Jurkat, Clone E6-1 (cell line): Measurements from ENCODE around the gene CDH23.

ENCODE experiments used
- DNase-seq: peaks from one replicate; pipeline ENCODE4 v3.0.0-alpha.2; 2011; ENCODE audit warnings: low read depth, low spot score
- H3K4me3 ChIP-seq: 2 replicates; pipeline ENCODE4 v1.5.1; 2011; ENCODE audit warnings: mild to moderate bottlenecking, low read length, control low read depth, moderate library complexity

The CDH23 gene

DNA sequence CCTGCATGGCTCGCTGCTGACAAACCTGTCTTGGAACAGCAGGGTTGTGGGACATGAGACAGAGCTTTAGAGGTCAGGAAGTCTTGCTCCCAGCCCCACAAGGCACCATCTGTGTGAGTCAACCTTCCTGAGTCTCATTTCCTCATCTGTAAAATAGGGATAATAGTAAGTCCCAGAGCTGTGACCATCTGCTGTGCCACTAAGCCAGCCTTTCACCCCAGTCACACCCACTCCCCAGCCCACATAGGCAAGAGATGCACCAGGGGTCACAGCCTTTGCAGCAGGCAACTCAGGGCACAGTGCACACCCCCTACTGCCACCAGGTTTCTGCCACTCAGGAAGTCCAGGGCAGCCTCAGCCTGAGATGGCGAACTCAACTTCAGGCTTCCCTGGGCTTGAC is 29.4 kb upstream of the CDH23 start:
- DNase-seq = no peak
- no peak overlapping the region for H3K4me3 ChIP-seq

GRCh38 chr10:71368176-71368575 is 28.5 kb upstream of the CDH23 start:
- DNase-seq = no peak

DNA sequence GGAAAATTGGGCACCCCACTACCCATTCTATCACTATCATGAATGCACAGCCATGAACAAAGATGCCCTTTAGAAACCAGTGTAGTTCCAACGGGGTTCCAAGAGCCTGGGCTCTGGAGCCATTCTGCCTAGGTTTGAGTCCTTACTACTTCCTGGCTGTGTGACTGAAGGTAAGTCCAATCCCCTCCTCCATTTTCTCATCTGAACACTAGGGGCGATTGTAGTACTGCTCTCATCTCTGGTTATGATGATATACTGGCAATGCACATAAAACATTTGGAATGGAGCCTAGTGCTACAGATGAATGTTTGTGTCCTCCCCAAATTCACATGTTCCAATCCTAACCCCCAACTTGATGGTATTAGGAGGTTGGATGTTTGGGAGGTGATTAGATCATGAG is 28.1 kb upstream of the CDH23 start:
- peak; percentile 59 for DNase-seq
- H3K4me3 ChIP-seq = no peak overlapping the region

More at GRCh38 chr10:71368176-71368575, 28.5 kb upstream of the CDH23 start:
- no peak overlapping the region for H3K4me3 ChIP-seq

- no peak overlapping the region for H3K4me3 ChIP-seq
- no peak for DNase-seq
Observed at GRCh38 chr10:71369602-71370001, 27.1 kb upstream of the CDH23 start.

DNA sequence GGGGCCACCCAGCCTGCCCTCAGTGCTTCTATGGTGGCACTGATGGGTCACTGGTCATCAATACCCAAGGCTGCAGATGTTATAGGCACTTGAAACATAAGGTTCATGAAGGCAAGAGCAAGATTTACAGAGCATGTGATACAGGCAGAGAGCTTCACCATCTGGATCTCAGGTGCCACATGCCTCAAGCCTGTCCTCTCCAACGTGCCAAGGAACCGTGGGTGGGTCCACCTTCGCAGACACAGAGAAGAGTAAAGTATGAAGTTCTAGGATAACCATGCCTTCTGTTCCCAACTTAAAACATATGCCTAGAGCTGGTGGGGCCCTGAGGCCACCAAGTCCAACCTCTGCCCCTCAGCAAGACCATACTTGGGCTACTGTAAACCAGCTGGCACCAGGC is 26.7 kb upstream of the CDH23 start:
- DNase-seq = no peak
- no peak overlapping the region for H3K4me3 ChIP-seq

DNA sequence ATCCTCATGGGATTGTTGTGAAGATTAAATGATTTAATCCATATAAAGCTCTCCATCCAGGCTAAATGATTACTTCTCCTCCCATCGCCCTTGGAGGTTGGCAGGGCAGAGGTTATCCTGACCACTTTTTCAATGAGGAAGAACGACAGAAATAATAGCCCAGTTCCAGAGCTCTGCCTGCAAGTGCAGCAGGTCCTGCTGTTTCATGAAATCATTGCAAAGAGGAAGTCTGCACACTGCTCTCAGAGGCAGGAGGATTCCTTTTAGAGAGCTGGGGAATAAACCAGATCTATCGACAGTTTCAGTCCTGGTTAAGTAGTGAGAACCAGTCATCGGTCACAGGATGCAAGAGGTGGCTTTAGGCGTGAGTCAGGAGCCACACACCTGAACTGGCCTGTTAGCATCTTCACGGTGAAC is 25.0 kb upstream of the CDH23 start:
- no peak overlapping the region for H3K4me3 ChIP-seq
- no peak for DNase-seq

GRCh38 chr10:71372882-71373495 is 23.7 kb upstream of the CDH23 start:
- H3K4me3 ChIP-seq = no peak overlapping the region
- no peak for DNase-seq

GRCh38 chr10:71374481-71375233 is 22.1 kb upstream of the CDH23 start:
- H3K4me3 ChIP-seq = no peak overlapping the region
- DNase-seq = no peak

DNA sequence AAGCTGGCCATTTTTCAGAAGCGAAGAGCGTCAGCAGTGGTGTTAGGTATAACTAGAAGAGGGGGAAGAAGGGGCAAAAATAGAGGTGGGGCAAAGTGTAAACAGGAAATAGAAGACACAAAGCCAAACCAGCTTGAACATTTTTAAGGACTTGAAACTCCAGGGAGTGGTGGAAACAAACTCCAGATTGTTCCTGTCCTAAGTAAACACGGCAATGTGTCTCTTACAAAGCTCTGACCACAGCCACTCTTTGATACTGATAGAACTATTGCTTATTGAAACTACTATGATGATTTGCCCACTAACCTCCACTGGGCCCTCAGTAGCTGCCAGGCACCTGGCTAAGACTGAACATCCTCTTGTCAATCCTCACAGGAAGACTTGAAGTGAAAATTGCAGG is 20.8 kb upstream of the CDH23 start:
- H3K4me3 ChIP-seq = no peak overlapping the region
- no peak for DNase-seq

- no peak for DNase-seq
- H3K4me3 ChIP-seq = no peak overlapping the region
Observed at GRCh38 chr10:71378336-71379117, 18.2 kb upstream of the CDH23 start.

- DNase-seq = no peak
- no peak overlapping the region for H3K4me3 ChIP-seq
Observed at GRCh38 chr10:71379118-71379766, 17.5 kb upstream of the CDH23 start.

DNA sequence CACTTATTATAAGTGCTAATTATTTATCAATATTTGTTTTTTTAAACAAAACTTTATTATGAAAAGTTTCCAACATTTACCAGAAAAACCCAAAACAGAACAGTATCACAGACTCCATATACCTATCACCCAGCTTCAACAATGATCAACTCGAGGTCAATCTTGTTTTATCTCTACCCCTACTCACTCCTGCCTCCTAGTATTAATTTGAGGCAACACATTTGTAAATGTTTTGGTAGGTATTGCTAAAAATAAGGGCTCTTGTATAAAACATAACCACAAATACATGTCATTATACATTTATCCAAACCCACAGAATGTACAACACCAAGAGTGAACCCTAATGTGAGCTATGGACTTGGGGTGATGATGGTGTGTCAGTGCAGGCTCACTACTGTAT is 15.9 kb upstream of the CDH23 start:
- no peak overlapping the region for H3K4me3 ChIP-seq
- no peak for DNase-seq

DNA sequence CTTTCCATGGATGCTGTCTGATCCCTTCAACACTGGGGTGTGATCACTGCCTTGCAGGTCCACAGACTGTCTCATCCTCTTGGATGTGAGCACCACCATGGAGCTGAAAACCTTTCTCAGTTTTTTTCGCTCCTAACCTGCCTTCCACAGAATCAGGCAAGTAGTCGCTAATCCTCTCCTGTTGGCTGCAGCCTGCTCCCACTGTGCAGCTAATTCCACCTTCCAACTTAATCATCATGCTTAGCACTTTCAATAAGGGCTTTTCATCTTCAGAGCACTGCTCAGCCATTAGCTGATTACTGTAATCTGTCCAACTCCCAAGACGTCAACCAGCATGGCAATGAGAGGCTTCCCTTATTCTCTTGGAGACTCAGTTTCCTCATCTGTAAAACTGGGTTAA is 15.1 kb upstream of the CDH23 start:
- DNase-seq = no peak
- no peak overlapping the region for H3K4me3 ChIP-seq

GRCh38 chr10:71382028-71382427 is 14.7 kb upstream of the CDH23 start:
- no peak for DNase-seq
- H3K4me3 ChIP-seq = no peak overlapping the region

DNA sequence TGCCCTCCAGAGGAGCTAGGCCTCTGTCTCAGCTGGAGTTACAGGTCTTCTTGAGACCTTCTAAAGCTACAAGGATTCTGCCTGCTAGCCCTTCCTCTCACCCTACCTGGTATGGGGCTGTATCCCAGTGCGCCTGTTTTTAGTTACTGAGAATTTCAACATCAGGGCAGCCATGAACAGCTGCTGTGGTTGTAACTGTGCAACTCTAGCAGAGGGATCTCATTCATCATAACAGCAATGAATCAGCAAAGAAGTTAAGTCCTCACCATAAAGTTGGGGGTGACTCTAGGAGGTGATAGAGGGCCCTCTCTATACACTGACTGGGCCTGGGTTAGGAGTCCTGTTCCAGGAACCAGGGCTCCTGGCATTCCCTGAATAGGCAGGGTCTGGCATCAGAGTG is 14.0 kb upstream of the CDH23 start:
- no peak overlapping the region for H3K4me3 ChIP-seq
- no peak for DNase-seq

DNA sequence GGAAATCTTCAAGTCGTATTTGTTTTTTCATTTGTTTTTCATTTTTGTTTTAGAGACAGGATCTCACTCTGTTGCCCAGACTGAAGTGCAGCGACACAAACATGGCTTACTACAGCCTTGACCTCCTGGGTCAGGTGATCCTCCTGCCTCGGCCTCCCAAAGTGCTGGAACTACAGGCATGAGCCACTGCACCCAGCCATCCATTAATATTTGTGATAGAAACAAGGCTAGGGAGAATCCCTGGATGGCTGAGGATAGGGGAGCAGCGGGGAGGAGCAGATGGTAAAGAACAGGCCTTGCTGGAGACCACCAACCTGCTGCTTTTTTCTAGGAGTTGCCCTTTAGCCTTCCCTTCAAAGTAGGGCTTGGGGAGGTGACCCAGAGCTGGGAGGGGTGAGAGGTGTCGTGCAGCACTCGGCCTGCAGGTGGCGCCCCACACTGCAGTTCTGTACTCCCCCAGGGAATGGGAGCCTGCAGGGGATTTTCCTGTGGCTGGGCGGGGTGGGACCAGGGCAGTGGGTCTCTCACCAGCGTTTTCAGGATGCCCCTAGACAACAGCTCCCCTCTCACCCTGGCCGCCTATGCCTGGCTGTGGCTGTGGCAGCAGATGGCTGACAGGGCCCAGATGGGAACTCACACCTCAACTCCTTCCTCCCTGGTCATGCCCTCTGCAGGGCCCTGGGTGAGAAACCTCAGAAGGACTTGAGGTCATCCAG is 12.6 kb upstream of the CDH23 start:
- DNase-seq = peak; percentile 28
- no peak overlapping the region for H3K4me3 ChIP-seq

- no peak overlapping the region for H3K4me3 ChIP-seq
- no peak for DNase-seq
Observed at GRCh38 chr10:71388171-71388570, 8.5 kb upstream of the CDH23 start.

GRCh38 chr10:71388583-71389310 is 8.0 kb upstream of the CDH23 start:
- H3K4me3 ChIP-seq = no peak overlapping the region
- no peak for DNase-seq
